Upper lobe of left lung (tissue), 6 donors: ENCODE results near the gene GUCD1. TPM values are rescaled to one million over a fixed set of nuclear protein-coding genes. Genes with fewer than 3 reads are reported as not detected.
A peak's percentile ranks its signal among the peaks of the same experiment; 100 is the strongest.
"Not testable (repeated sequence)": the region's sequence is repeated elsewhere in the genome, so short reads cannot be mapped to it uniquely, and the experiment has no call there.

ENCODE experiments used
- ATAC-seq, 2 donors: fragments of 200-7000 bp; cut with Tn5 transposase; one replicate each; pipeline ENCODE4 v1.9.1; 2022; ENCODE audit warnings: mild to moderate bottlenecking in 2 of 2, moderate library complexity in 2 of 2; ENCODE audit not compliant: low FRiP score in 2 of 2
- DNase-seq, 2 donors: peaks; one replicate each; pipeline ENCODE4 v3.0.0-alpha.2; 2019 to 2020
- H3K27ac ChIP-seq, 4 donors: fragments of 200-600 bp; sonication (generic); one replicate each; pipeline ENCODE4 v1.5.1; 2016 to 2019
- H3K27me3 ChIP-seq, 4 donors: fragments of 200-600 bp; sonication (generic); one replicate each; pipeline ENCODE4 v1.5.1; 2017 to 2019
- H3K36me3 ChIP-seq, 4 donors: fragments of 200-600 bp; sonication (generic); one replicate each; pipeline ENCODE4 v1.5.1; 2016 to 2019
- H3K4me1 ChIP-seq, 4 donors: fragments of 200-600 bp; sonication (generic); one replicate each; pipeline ENCODE4 v1.5.1; 2018 to 2019
- H3K4me3 ChIP-seq, 4 donors: fragments of 200-600 bp; sonication (generic); one replicate each; pipeline ENCODE4 v1.5.1; 2017 to 2019; ENCODE audit warnings: mild to moderate bottlenecking in 2 of 4, moderate library complexity in 1 of 4
- H3K9me3 ChIP-seq, 4 donors: fragments of 200-600 bp; sonication (generic); one replicate each; pipeline ENCODE4 v1.5.1; 2018 to 2019
- EP300 ChIP-seq, 4 donors: sonication (generic); formaldehyde crosslinking; IDR thresholded peaks; one replicate each; pipeline ENCODE4 v1.5.1; 2017; ENCODE audit warnings: antibody characterized with exemption in 4 of 4, control low read depth in 2 of 4
- POLR2A ChIP-seq, 4 donors: fragments of 450-650 bp; IDR thresholded peaks; one replicate each; pipeline ENCODE4 v1.5.1; 2016 to 2017; ENCODE audit warnings: antibody characterized with exemption in 4 of 4, mild to moderate bottlenecking in 2 of 4
- POLR2AphosphoS5 ChIP-seq, 2 donors: sonication (generic); formaldehyde crosslinking; IDR thresholded peaks; one replicate each; pipeline ENCODE4 v1.5.1; 2017; ENCODE audit warnings: antibody characterized with exemption in 2 of 2
- WGBS, 2 donors: methylation state at CpG; one replicate each; pipeline ENCODE4 v1.1.5; 2017 to 2018; 5-methylcytosine and 5-hydroxymethylcytosine counted together
- total RNA-seq, 6 donors: library from RNA; depleted of rRNA in 4 of 6; stranded (reverse); fragments of >200 nt in 4 of 6; gene quantifications; one replicate each; pipeline versions ENCODE4 v1.1.0 to v1.2.1, GENCODE V29; 2016 to 2021
- TF ChIP-seq, protein P1 (sequence below), 6 experiments: fragments of 450-650 bp in 4 of 6; fragments of 200-600 bp in 2 of 6; sonication (generic) in 2 of 6; IDR thresholded peaks; one replicate each; pipeline ENCODE4 v1.5.1; 2016 to 2019; ENCODE audit warnings: antibody characterized with exemption in 6 of 6
- donor health status: DM: no; HTN: no; CAD: no; lungs with moderate emphysema.
- donor health status: DM: no; HTN: yes; CAD: no; lungs with severe emphysema.

GUCD1 gene
- total RNA-seq, 6 donors from 2014 or later, result 77.5 to 231 (median 160) TPM

DNA sequence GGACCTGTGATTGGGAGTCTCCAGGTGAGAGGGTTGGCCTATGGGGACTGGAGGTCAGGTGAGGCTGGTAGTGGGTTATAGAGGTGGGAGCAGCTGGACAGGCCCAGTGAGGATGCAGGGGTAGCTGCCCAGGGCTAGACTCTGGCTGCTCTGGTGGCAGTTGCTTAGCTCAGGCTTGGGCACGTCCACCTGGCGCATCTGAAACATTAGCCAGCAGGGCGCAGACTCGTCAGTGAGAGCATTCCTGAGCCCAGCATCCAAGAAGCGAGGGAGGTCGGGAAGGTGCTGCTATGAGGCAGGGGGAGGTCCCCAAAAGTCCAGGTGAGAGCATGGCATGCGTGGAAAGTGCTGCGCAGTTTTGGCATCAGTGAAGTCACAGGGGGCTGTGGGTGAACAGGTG lies 44.6 kb upstream of the GUCD1 start:
- no peaks in the 10 kb centered on the region for H3K36me3 ChIP-seq
- DNase-seq, result no peak
- TF ChIP-seq POLR2AphosphoS5 (IDR thresholded peaks at IDR 0.05), result no peak
- TF ChIP-seq POLR2A (IDR thresholded peaks at IDR 0.05), result no peak
- TF ChIP-seq EP300 (IDR thresholded peaks at IDR 0.05), result no peak
- H3K4me3 ChIP-seq, result no peak overlapping the region
- no peak for ATAC-seq
- peaks cover 9 to 31% (median 24%) of the 10 kb centered on the region in 4 donors for H3K4me1 ChIP-seq
- H3K27me3 ChIP-seq, result no peaks in the 10 kb centered on the region
- H3K27ac ChIP-seq, result no peak overlapping the region
- H3K9me3 ChIP-seq, result no peaks in the 10 kb centered on the region
- WGBS, 2 donors, result 79 to 85% methylated on average over 7 to 8 of the region's 8 CpGs

DNA sequence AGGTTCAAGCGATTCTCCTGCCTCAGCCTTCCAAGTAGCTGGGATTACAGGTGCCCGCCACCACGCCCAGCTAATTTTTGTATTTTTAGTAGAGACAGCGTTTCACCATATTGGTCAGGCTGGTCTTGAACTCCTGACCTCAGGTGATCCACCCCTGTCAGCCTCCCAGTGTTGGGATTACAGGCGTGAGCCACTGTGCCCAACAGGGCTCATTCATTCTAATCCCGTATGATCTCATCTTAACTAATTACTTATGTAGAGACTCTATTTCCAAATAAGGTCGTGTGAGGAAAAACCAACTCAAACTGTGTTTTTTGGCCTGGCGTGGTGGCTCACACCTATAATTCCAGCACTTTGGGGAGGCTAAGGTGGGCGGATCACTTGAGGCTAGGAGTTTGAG lies 42.1 kb upstream of the GUCD1 start:
- not testable (repeated sequence) for H3K9me3 ChIP-seq, H3K36me3 ChIP-seq, DNase-seq, H3K27ac ChIP-seq, H3K27me3 ChIP-seq, ATAC-seq, H3K4me3 ChIP-seq
- WGBS, 2 donors, result 85 to 86% methylated on average over 8 to 9 of the region's 9 CpGs
- peaks cover 18 to 41% (median 29%) of the 10 kb centered on the region in 4 donors for H3K4me1 ChIP-seq

DNA sequence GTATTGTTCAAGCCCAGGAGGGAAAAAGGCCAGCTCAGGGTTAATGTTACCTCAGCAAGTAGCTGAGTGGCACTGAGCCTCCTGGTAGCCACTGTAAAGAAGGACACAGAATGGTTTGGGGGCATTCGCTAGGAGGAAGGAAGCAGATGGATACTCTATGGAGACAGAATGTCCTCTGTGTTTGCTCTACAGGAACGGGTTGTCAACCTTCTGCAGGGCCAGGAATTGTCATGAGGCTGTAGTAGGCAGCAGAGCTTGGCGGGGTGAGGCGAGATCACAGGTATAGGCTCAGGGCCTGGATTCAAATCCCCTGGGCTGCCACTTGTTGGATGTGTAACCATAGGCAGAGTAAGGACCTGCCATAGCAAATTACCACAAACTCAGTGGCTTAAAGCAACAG lies 40.9 kb upstream of the GUCD1 start:
- no peak for ATAC-seq
- H3K27ac ChIP-seq, result no peak overlapping the region
- WGBS, 2 donors, result 90 to 93% methylated on average over 4 of the region's 4 CpGs

DNA sequence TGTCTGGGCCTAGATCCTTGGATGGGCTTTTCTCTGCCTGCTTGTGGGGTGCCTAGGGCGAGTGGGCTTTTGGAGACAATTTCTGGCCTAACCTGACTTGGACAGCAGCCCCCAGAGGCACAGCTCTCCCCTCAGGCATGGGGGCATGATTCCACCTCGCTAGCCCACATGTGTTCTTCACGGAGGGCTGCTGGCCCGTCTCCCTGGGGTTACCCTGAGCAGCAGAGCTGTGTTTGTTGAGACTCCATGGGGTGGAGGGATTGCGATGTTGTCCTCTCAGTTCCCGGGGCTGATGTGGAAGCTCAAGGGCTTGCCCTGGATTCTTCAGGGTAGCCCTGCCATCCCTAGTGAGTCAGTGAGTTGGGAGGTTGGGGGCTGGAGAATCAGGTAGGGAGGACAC lies 40.3 kb upstream of the GUCD1 start:
- TF ChIP-seq EP300 (IDR thresholded peaks at IDR 0.05), result no peak
- ATAC-seq (no peak), DNase-seq (no peak)
- WGBS, 2 donors, result 91 to 100% methylated on average over 1 to 4 of the region's 6 CpGs
- Histone ChIP-seq H3K27ac (no peak overlapping the region), H3K36me3 (no peaks in the 10 kb centered on the region), H3K4me1 (peaks cover 10 to 31% (median 20%) of the 10 kb centered on the region in 4 donors), H3K9me3 (no peaks in the 10 kb centered on the region), H3K4me3 (no peak overlapping the region), H3K27me3 (no peaks in the 10 kb centered on the region)

More for the DNA sequence above, 40.9 kb upstream of the GUCD1 start:
- H3K4me1 ChIP-seq, result peaks cover 10 to 33% (median 20%) of the 10 kb centered on the region in 4 donors
- H3K4me3 ChIP-seq, result no peak overlapping the region
- no peaks in the 10 kb centered on the region for H3K36me3 ChIP-seq
- no peaks in the 10 kb centered on the region for H3K27me3 ChIP-seq
- DNase-seq, result no peak
- no peak for TF ChIP-seq POLR2AphosphoS5 (IDR thresholded peaks at IDR 0.05)
- no peak for TF ChIP-seq POLR2A (IDR thresholded peaks at IDR 0.05)
- no peak for TF ChIP-seq EP300 (IDR thresholded peaks at IDR 0.05)
- TF ChIP-seq, protein P1, sequence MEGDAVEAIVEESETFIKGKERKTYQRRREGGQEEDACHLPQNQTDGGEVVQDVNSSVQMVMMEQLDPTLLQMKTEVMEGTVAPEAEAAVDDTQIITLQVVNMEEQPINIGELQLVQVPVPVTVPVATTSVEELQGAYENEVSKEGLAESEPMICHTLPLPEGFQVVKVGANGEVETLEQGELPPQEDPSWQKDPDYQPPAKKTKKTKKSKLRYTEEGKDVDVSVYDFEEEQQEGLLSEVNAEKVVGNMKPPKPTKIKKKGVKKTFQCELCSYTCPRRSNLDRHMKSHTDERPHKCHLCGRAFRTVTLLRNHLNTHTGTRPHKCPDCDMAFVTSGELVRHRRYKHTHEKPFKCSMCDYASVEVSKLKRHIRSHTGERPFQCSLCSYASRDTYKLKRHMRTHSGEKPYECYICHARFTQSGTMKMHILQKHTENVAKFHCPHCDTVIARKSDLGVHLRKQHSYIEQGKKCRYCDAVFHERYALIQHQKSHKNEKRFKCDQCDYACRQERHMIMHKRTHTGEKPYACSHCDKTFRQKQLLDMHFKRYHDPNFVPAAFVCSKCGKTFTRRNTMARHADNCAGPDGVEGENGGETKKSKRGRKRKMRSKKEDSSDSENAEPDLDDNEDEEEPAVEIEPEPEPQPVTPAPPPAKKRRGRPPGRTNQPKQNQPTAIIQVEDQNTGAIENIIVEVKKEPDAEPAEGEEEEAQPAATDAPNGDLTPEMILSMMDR (IDR thresholded peaks at IDR 0.05), result no peak
- no peaks in the 10 kb centered on the region for H3K9me3 ChIP-seq

DNA sequence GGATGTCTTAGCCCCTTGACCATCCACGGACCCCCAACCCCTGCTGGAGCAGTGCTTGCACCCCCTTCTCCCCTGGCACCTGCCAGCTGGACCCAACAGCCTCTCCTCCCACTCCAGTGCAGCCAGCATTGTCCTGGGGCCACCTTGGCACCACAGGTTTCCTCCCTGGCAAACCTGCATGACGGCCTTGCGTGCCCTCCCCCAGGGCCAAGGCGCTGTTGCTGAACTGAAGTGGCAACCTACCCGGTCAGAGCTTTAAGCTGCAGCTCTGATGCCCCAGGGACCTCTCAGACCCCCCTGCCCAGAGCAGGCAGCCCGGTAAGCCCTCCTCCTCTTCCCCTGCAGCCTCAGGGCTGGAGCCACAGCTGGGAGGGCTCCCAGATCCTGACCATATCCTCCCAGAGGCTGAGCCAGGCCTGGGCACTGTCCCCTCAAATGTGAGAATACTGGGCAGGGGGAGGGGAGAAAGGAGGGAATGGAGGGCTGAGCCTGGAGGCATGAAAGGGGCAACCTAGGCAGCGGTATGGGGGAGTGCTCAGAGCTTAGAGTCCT lies 39.7 kb upstream of the GUCD1 start:
- DNase-seq (peak in 1 of 2 donors; percentile 62), ATAC-seq (no peak)
- H3K36me3 ChIP-seq, result no peaks in the 10 kb centered on the region
- peaks cover 10 to 31% (median 20%) of the 10 kb centered on the region in 4 donors for H3K4me1 ChIP-seq
- H3K9me3 ChIP-seq, result no peaks in the 10 kb centered on the region
- peak overlapping the region in 1 of 4 donors; percentile 30 for H3K27ac ChIP-seq
- H3K4me3 ChIP-seq, result no peak overlapping the region
- no peaks in the 10 kb centered on the region for H3K27me3 ChIP-seq
- TF ChIP-seq EP300 (IDR thresholded peaks at IDR 0.05) (no peak), POLR2A (IDR thresholded peaks at IDR 0.05) (no peak), POLR2AphosphoS5 (IDR thresholded peaks at IDR 0.05) (no peak)
- TF ChIP-seq, protein P1 (IDR thresholded peaks at IDR 0.05), result no peak
- WGBS, 2 donors, result 79 to 83% methylated on average over 1 to 6 of the region's 7 CpGs

DNA sequence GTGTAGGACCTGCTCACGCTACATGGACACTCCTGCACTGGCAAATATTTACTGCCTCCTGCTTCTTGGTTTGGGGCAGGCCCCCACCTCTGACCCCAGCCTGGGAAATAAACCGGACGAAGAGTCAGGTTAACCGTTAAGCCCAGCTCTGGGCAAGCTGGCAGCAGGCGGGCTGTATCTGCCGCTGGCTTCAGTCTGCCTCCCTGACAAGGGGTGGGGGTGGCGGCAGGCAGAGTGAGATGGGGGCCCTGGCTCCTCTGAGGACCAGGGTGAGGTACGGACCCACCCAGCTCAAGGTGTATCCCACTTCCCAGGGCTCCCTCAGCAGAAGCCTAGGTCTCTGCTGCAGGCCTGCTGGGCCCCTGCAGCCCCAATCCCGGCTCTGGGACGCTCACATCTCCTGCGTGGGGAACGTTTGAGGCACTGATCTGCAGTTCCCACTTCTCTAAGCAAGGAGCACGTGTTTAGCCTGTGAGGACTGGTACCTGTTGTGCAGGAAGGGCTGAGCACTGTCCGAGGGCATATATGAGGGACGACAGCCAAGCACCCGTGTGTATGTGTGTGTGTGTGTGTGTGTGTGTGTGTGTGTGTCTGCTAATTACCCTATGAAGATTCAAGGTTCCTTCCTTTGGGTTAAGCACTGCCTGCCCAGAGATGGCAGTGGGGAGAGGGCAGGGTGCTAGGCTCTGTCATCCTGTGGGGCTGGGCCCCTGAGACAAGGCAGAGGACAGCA lies 39.1 kb upstream of the GUCD1 start:
- Histone ChIP-seq H3K4me1 (peaks cover 10 to 31% (median 20%) of the 10 kb centered on the region in 4 donors), H3K4me3 (no peak overlapping the region), H3K36me3 (peaks cover 0 to 3% (median 0%) of the 10 kb centered on the region in 4 donors), H3K9me3 (no peaks in the 10 kb centered on the region), H3K27me3 (no peaks in the 10 kb centered on the region), H3K27ac (peak overlapping the region in 1 of 4 donors; percentile 75)
- TF ChIP-seq POLR2AphosphoS5 (IDR thresholded peaks at IDR 0.05), result no peak
- TF ChIP-seq, protein P1 (IDR thresholded peaks at IDR 0.05), result no peak
- no peak for TF ChIP-seq POLR2A (IDR thresholded peaks at IDR 0.05)
- no peak for TF ChIP-seq EP300 (IDR thresholded peaks at IDR 0.05)
- WGBS, 2 donors, result 61 to 70% methylated on average over 2 to 16 of the region's 16 CpGs
- peak in 1 of 2 donors; percentile 9 for ATAC-seq
- DNase-seq, result no peak

DNA sequence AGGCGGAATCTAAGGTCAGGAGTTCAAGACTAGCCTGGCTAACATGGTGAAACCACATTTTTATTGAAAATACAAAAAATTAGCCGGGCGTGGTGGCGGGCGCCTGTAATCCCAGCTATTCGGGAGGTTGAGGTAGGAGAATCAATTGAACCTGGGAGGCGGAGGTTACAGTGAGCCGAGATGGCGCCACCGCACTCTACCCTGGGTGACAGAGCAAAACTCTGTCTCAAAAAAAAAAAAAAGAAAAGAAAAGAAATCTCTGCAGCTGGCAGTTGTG lies 38.6 kb upstream of the GUCD1 start:
- H3K36me3 ChIP-seq, H3K27me3 ChIP-seq, DNase-seq, ATAC-seq, H3K9me3 ChIP-seq: not testable (repeated sequence)
- peaks cover 10 to 31% (median 20%) of the 10 kb centered on the region in 4 donors for H3K4me1 ChIP-seq
- peak overlapping the region in 3 of 4 donors; percentile 59 to 83 (median 72) for H3K4me3 ChIP-seq
- H3K27ac ChIP-seq, result peak overlapping the region; percentile 60 to 81 (median 76)
- WGBS, 2 donors, result 90 to 92% methylated on average over 10 of the region's 10 CpGs
